ENCODE data around the gene NUDT19.

GRCh38 chr19:32675720-32676185, 15.9 kb upstream of the NUDT19 start, which contains the start of gene RGS9BP:
- TF ChIP-seq CTCF (IDR thresholded peaks at IDR 0.05 in 2 of 3, conservative IDR thresholded peaks at IDR 0.05 in 1 of 3; ENCODE audit: insufficient read depth in 2 of 3, low read depth in 1 of 3, low read length in 3 of 3), result no peak
- no peak for TF ChIP-seq MXI1 (IDR thresholded peaks at IDR 0.05; ENCODE audit: low read depth, low read length)
- TF ChIP-seq MEIS2 (IDR thresholded peaks at IDR 0.05; ENCODE audit: partially characterized antibody), result no peak
- TF ChIP-seq E4F1 (CRISPR knock-in tag; IDR thresholded peaks at IDR 0.05; ENCODE audit: borderline replicate concordance), result no peak
- no peak for TF ChIP-seq RFX7 (CRISPR knock-in tag; IDR thresholded peaks at IDR 0.05)
- TF ChIP-seq MAX (CRISPR knock-in tag; IDR thresholded peaks at IDR 0.05), result no peak
- TF ChIP-seq, protein P1, sequence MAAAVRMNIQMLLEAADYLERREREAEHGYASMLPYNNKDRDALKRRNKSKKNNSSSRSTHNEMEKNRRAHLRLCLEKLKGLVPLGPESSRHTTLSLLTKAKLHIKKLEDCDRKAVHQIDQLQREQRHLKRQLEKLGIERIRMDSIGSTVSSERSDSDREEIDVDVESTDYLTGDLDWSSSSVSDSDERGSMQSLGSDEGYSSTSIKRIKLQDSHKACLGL (CRISPR knock-in tag; IDR thresholded peaks at IDR 0.05; ENCODE audit: borderline replicate concordance, poor library complexity, severe bottlenecking), result no peak
- no peak for TF ChIP-seq POLR2B (IDR thresholded peaks at IDR 0.05; ENCODE audit: low read depth, partially characterized antibody)
- no peak for TF ChIP-seq NR2C2 (CRISPR knock-in tag; IDR thresholded peaks at IDR 0.05)
- TF ChIP-seq NR2C2 (tag; IDR thresholded peaks at IDR 0.05), result no peak
- TF ChIP-seq CEBPB (tag; IDR thresholded peaks at IDR 0.05), result no peak

All from K562 (cell line).